ENCODE data around the gene ARTN. TPM values are rescaled to one million over a fixed set of nuclear protein-coding genes. Genes with fewer than 3 reads are reported as not detected.

ARTN gene
- total and polyA plus RNA-seq, 2 experiments from 2014 or later: 2.1 TPM; not detected in 1

DNA sequence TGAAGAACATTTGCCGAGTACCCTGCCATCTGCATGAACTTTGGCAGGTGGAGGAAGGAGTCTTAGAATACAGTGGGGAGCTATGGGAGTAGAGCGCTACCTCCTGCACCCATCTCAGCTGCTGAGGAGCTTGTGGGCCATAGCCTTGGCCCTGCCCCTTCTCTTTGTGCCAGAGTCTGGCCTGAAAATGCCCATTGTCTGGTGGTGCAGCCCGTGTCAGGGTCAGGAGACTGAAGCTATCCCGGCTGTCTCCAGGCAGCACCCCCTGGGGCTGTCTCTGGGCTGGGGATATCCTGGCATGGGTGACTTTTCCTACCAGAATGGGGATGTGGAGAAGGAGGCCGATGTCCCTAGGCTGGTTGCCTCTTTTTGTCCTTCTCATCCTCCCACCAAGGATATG, 20.4 kb downstream of the ARTN start:
- Histone ChIP-seq H3K79me2 (peaks cover 25% of the 10 kb centered on the region), H3K27ac (no peak overlapping the region), H2AFZ (no peak overlapping the region), H4K20me1 (ENCODE audit: insufficient read depth, poor library complexity, severe bottlenecking) (no peaks in the 10 kb centered on the region), H3K36me3 (replicated peaks; ENCODE audit: insufficient read depth, low read depth) (no peaks in the 10 kb centered on the region), H3K9me3 (ENCODE audit: low read depth) (no peaks in the 10 kb centered on the region), H3K9me2 (replicated peaks; ENCODE audit: insufficient read depth) (no peaks in the 10 kb centered on the region), H3K4me3 (no peak overlapping the region), H3K27me3 (no peaks in the 10 kb centered on the region), H3K4me1 (ENCODE audit: insufficient read depth) (no peaks in the 10 kb centered on the region), H3K4me2 (no peak overlapping the region)
- WGBS (ENCODE audit: low lambda C conversion rate, missing lambda C conversion rate): 90% methylated on average over 5 of the region's 5 CpGs
- no peak for DNase-seq (ENCODE audit: low spot score)
- TF ChIP-seq EZH2phosphoT487 (IDR thresholded peaks at IDR 0.05; ENCODE audit: low read depth, severe bottlenecking, unreplicated experiment) (no peak), EZH2 (IDR thresholded peaks at IDR 0.05; ENCODE audit: borderline replicate concordance) (no peak)
- TF ChIP-seq, protein P1, sequence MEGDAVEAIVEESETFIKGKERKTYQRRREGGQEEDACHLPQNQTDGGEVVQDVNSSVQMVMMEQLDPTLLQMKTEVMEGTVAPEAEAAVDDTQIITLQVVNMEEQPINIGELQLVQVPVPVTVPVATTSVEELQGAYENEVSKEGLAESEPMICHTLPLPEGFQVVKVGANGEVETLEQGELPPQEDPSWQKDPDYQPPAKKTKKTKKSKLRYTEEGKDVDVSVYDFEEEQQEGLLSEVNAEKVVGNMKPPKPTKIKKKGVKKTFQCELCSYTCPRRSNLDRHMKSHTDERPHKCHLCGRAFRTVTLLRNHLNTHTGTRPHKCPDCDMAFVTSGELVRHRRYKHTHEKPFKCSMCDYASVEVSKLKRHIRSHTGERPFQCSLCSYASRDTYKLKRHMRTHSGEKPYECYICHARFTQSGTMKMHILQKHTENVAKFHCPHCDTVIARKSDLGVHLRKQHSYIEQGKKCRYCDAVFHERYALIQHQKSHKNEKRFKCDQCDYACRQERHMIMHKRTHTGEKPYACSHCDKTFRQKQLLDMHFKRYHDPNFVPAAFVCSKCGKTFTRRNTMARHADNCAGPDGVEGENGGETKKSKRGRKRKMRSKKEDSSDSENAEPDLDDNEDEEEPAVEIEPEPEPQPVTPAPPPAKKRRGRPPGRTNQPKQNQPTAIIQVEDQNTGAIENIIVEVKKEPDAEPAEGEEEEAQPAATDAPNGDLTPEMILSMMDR (IDR thresholded peaks at IDR 0.05; ENCODE audit: poor library complexity): no peak

DNA sequence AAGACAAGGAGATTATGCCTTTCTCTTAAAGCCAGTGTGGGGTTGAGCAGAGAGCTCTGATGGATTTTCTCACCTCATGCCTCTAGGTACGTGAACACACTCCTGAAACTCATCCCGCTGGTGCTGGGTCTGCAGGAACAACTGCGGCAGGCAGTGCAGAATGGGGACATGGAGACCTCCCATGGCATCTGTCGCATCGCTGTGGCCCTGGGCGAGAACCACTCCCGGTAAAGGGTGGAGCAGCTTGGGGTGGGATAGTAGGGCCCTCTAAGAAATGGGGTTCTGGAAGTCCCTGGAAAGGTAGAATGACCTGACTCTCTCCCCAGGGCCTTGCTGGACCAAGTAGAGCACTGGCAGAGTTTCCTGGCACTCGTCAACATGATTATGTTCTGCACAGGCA, 22.6 kb downstream of the ARTN start:
- DNase-seq (ENCODE audit: low spot score): no peak
- H3K9me2 ChIP-seq (replicated peaks; ENCODE audit: insufficient read depth): no peaks in the 10 kb centered on the region
- H2AFZ ChIP-seq: no peak overlapping the region
- H3K27ac ChIP-seq: no peak overlapping the region
- no peaks in the 10 kb centered on the region for H3K36me3 ChIP-seq (replicated peaks; ENCODE audit: insufficient read depth, low read depth)
- 97% methylated on average over 8 of the region's 8 CpGs for WGBS (ENCODE audit: low lambda C conversion rate, missing lambda C conversion rate)
- no peaks in the 10 kb centered on the region for H4K20me1 ChIP-seq (ENCODE audit: insufficient read depth, poor library complexity, severe bottlenecking)
- TF ChIP-seq EZH2 (IDR thresholded peaks at IDR 0.05; ENCODE audit: borderline replicate concordance): no peak
- no peak for TF ChIP-seq EZH2phosphoT487 (IDR thresholded peaks at IDR 0.05; ENCODE audit: low read depth, severe bottlenecking, unreplicated experiment)
- TF ChIP-seq, protein P1 (IDR thresholded peaks at IDR 0.05; ENCODE audit: poor library complexity): no peak
- no peaks in the 10 kb centered on the region for H3K9me3 ChIP-seq (ENCODE audit: low read depth)
- H3K4me2 ChIP-seq: no peak overlapping the region
- no peaks in the 10 kb centered on the region for H3K27me3 ChIP-seq
- peaks cover 15% of the 10 kb centered on the region for H3K79me2 ChIP-seq
- H3K4me3 ChIP-seq: no peak overlapping the region
- no peaks in the 10 kb centered on the region for H3K4me1 ChIP-seq (ENCODE audit: insufficient read depth)

DNA sequence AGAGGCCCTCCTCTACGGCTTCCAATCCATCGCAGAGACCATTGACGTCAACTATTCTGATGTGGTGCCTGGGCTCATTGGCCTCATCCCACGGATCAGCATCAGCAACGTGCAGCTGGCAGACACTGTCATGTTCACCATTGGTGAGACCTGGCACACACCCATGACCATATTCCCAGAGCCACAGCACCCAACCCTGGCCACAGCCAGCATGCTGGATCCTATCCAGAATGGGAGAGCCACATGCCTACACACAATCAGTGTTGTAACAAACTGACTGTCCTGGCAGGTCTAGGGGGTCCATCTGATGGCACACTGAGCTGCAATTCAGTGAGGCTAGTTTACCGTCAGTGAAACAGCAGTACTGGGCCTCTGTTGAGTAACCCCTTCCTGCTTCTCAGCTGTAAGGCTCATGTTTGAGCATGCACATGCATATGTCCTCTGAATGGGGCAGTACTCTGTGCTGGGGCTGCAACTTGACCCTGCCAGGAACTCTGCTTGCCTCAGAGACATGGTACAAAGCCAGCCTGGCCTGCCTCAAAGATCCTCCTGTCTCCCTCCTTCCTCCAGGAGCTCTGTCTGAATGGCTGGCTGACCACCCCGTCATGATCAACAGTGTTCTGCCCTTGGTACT, 23.9 kb downstream of the ARTN start:
- Histone ChIP-seq H2AFZ (no peak overlapping the region), H3K79me2 (peaks cover 3% of the 10 kb centered on the region), H3K9me2 (replicated peaks; ENCODE audit: insufficient read depth) (no peaks in the 10 kb centered on the region), H3K27ac (no peak overlapping the region), H3K27me3 (no peaks in the 10 kb centered on the region), H4K20me1 (ENCODE audit: insufficient read depth, poor library complexity, severe bottlenecking) (no peaks in the 10 kb centered on the region), H3K4me2 (no peak overlapping the region), H3K36me3 (replicated peaks; ENCODE audit: insufficient read depth, low read depth) (no peaks in the 10 kb centered on the region), H3K4me1 (ENCODE audit: insufficient read depth) (no peaks in the 10 kb centered on the region), H3K9me3 (ENCODE audit: low read depth) (no peaks in the 10 kb centered on the region), H3K4me3 (no peak overlapping the region)
- DNase-seq (ENCODE audit: low spot score): no peak
- 91% methylated on average over 7 of the region's 7 CpGs for WGBS (ENCODE audit: low lambda C conversion rate, missing lambda C conversion rate)
- TF ChIP-seq, protein P1 (IDR thresholded peaks at IDR 0.05; ENCODE audit: poor library complexity): no peak
- TF ChIP-seq EZH2 (IDR thresholded peaks at IDR 0.05; ENCODE audit: borderline replicate concordance) (no peak), EZH2phosphoT487 (IDR thresholded peaks at IDR 0.05; ENCODE audit: low read depth, severe bottlenecking, unreplicated experiment) (no peak)
